T-cell (primary cell): Measurements from ENCODE around the gene LSAMP. TPM values are rescaled to one million over a fixed set of nuclear protein-coding genes. Genes with fewer than 3 reads are reported as not detected.

Experiments
- ATAC-seq, 4 experiments: fragments of 200-7000 bp in 3 of 4; fragments of 150-1000 bp in 1 of 4; cut with Tn5 transposase; replicated peaks in 1 of 4; 1 replicate in 3 of 4; 2 replicates in 1 of 4; pipeline ENCODE4 v1.10.0; 2021; ENCODE audit warnings: moderate library complexity in 3 of 4, mild to moderate bottlenecking in 2 of 4, moderate number of reproducible peaks in 1 of 4
- CTCF ChIA-PET, 2 donors: fragments of 300-600 bp; sonication (Branson Sonifier 250); formaldehyde crosslinking; loops; one replicate each; lab custom pipeline; 2022; ENCODE audit warnings: antibody characterized with exemption in 2 of 2; lab: Charles Lee
- POLR2A ChIA-PET, 2 donors: fragments of 300-600 bp; sonication (Branson Sonifier 250); formaldehyde crosslinking; loops; one replicate each; lab custom pipeline; 2022; ENCODE audit warnings: antibody characterized with exemption in 2 of 2; lab: Charles Lee
- DNase-seq, 35 experiments: peaks; one replicate each; pipeline versions ENCODE4 v3.0.0 to v3.0.0-alpha.2; 2013 to 2023
- H3K27ac ChIP-seq: one replicate; pipeline ENCODE4 v1.5.1; 2013; ENCODE audit warnings: low read length
- H3K27me3 ChIP-seq, 2 experiments: replicated peaks in 1 of 2; 1 replicate in 1 of 2; 2 replicates in 1 of 2; pipeline versions ENCODE4 v1.6.1 to v1.7.0; 2013; ENCODE audit warnings: low read length in 1 of 2, mixed read lengths in 1 of 2; ENCODE audit not compliant: control insufficient read depth in 2 of 2, insufficient read depth in 2 of 2; ENCODE audit errors: extremely low read depth in 1 of 2
- H3K36me3 ChIP-seq, 2 donors: 1 replicate in 1 of 2; 2 replicates in 1 of 2; pipeline versions ENCODE4 v1.6.1 to v1.7.0; 2013; ENCODE audit warnings: low read length in 1 of 2; ENCODE audit not compliant: control insufficient read depth in 2 of 2, insufficient read depth in 1 of 2; ENCODE audit errors: extremely low read depth in 1 of 2
- H3K4me1 ChIP-seq, 2 experiments: 1 replicate in 1 of 2; 2 replicates in 1 of 2; pipeline versions ENCODE4 v1.6.1 to v1.7.0; 2013; ENCODE audit warnings: low read length in 2 of 2, mixed read lengths in 1 of 2; ENCODE audit not compliant: insufficient read depth in 2 of 2, control insufficient read depth in 1 of 2; ENCODE audit errors: extremely low read depth in 1 of 2
- H3K4me3 ChIP-seq, 2 donors: 1 replicate in 1 of 2; 2 replicates in 1 of 2; pipeline versions ENCODE4 v1.5.1 to v1.7.0; 2013; ENCODE audit warnings: mild to moderate bottlenecking in 2 of 2, low read length in 1 of 2, moderate library complexity in 1 of 2; ENCODE audit not compliant: control insufficient read depth in 1 of 2; ENCODE audit errors: extremely low read depth in 1 of 2
- H3K9me3 ChIP-seq: 2 replicates; pipeline ENCODE4 v1.7.0; 2013
- H3K27ac Mint-ChIP-seq, 2 donors: one replicate each; pipeline ENCODE4 v1.8.0; 2020 to 2021; ENCODE audit warnings: mild to moderate bottlenecking in 2 of 2, mixed read lengths in 2 of 2
- H3K27me3 Mint-ChIP-seq, 2 donors: one replicate each; pipeline ENCODE4 v1.8.0; 2021 to 2022; ENCODE audit warnings: mixed read lengths in 2 of 2
- H3K36me3 Mint-ChIP-seq: one replicate; pipeline ENCODE4 v1.8.0; 2021; ENCODE audit warnings: mixed read lengths
- H3K4me1 Mint-ChIP-seq, 3 donors: one replicate each; pipeline ENCODE4 v1.8.0; 2020 to 2022; ENCODE audit warnings: mixed read lengths in 3 of 3, mild to moderate bottlenecking in 1 of 3
- H3K4me3 Mint-ChIP-seq, 3 donors: one replicate each; pipeline ENCODE4 v1.8.0; 2020 to 2022; ENCODE audit warnings: mild to moderate bottlenecking in 3 of 3, mixed read lengths in 3 of 3, moderate library complexity in 3 of 3
- H3K9me3 Mint-ChIP-seq, 3 donors: one replicate each; pipeline ENCODE4 v1.8.0; 2020 to 2022; ENCODE audit warnings: mixed read lengths in 3 of 3
- WGBS: methylation state at CpG from one replicate; pipeline ENCODE4 v1.1.5; 2013; ENCODE audit warnings: missing lambda C conversion rate; ENCODE audit not compliant: insufficient coverage; 5-methylcytosine and 5-hydroxymethylcytosine counted together
- total RNA-seq, 35 experiments: library from RNA in 6 of 35; stranded (reverse) in 6 of 35; fragments of 120-200 nt in 1 of 35; gene quantifications; one replicate each; pipeline versions ENCODE4 v1.2.1 to v1.2.4 and lab custom pipeline; 2013 to 2026

Gene LSAMP
- total RNA-seq, 5 donors from 2014 or later (not counting 1 experiment from before 2014, with no cell fraction given) = 0.03 to 0.28 (median 0.06) TPM; not detected in 2

GRCh38 chr3:115901008-115901407 is 544.3 kb downstream of the LSAMP start:
- no peaks in the 10 kb centered on the region for H3K36me3 ChIP-seq
- H3K4me1 ChIP-seq = no peaks in the 10 kb centered on the region
- no peaks in the 10 kb centered on the region for H3K4me1 Mint-ChIP-seq
- H3K9me3 Mint-ChIP-seq = peaks cover 0 to 3% (median 0%) of the 10 kb centered on the region in 3 donors
- H3K27ac Mint-ChIP-seq = no peak overlapping the region
- peaks cover 3% of the 10 kb centered on the region in 2 donors for H3K27me3 Mint-ChIP-seq
- DNase-seq = no peak
- no peak overlapping the region for H3K27ac ChIP-seq
- POLR2A ChIA-PET = no interaction called here
- CTCF ChIA-PET = no interaction called here
- H3K27me3 ChIP-seq = no peaks in the 10 kb centered on the region
- no peaks in the 10 kb centered on the region for H3K36me3 Mint-ChIP-seq
- H3K4me3 Mint-ChIP-seq = no peak overlapping the region
- H3K9me3 ChIP-seq = no peaks in the 10 kb centered on the region
- no peak for ATAC-seq
- no peak overlapping the region for H3K4me3 ChIP-seq

- H3K27ac ChIP-seq = no peak overlapping the region
- Mint-ChIP-seq H3K36me3 (no peaks in the 10 kb centered on the region), H3K4me3 (no peak overlapping the region), H3K27ac (no peak overlapping the region), H3K4me1 (no peaks in the 10 kb centered on the region), H3K9me3 (peaks cover 0 to 3% (median 0%) of the 10 kb centered on the region in 3 donors), H3K27me3 (peaks cover 3% of the 10 kb centered on the region in 2 donors)
- ChIA-PET CTCF (no interaction called here), POLR2A (no interaction called here)
- ATAC-seq (no peak), DNase-seq (no peak)
- no peaks in the 10 kb centered on the region for H3K36me3 ChIP-seq
- H3K4me1 ChIP-seq = no peaks in the 10 kb centered on the region
- WGBS = no CpG with 5 or more reads among the region's 3 CpGs
- H3K4me3 ChIP-seq = no peak overlapping the region
- no peaks in the 10 kb centered on the region for H3K9me3 ChIP-seq
- H3K27me3 ChIP-seq = no peaks in the 10 kb centered on the region
Measured at GRCh38 chr3:115899535-115899934, 545.8 kb downstream of the LSAMP start.

GRCh38 chr3:115898656-115899410 is 546.5 kb downstream of the LSAMP start:
- no CpG with 5 or more reads among the region's 3 CpGs for WGBS
- H3K27me3 Mint-ChIP-seq = peaks cover 3% of the 10 kb centered on the region in 2 donors

GRCh38 chr3:115891006-115891636 is 554.2 kb downstream of the LSAMP start:
- Mint-ChIP-seq H3K36me3 (no peaks in the 10 kb centered on the region), H3K4me3 (no peak overlapping the region), H3K9me3 (no peaks in the 10 kb centered on the region), H3K27ac (no peak overlapping the region), H3K27me3 (peaks cover 2 to 5% of the 10 kb centered on the region in 2 donors), H3K4me1 (no peaks in the 10 kb centered on the region)
- H3K4me1 ChIP-seq = no peaks in the 10 kb centered on the region
- CTCF ChIA-PET = no interaction called here
- DNase-seq (no peak), ATAC-seq (no peak)
- no peak overlapping the region for H3K27ac ChIP-seq
- POLR2A ChIA-PET = no interaction called here
- no peaks in the 10 kb centered on the region for H3K36me3 ChIP-seq
- WGBS = 72% methylated on average over 2 of the region's 2 CpGs
- H3K4me3 ChIP-seq = no peak overlapping the region
- no peaks in the 10 kb centered on the region for H3K27me3 ChIP-seq
- H3K9me3 ChIP-seq = no peaks in the 10 kb centered on the region

More at GRCh38 chr3:115898656-115899410, 546.5 kb downstream of the LSAMP start:
- no peak overlapping the region for H3K4me3 Mint-ChIP-seq
- peaks cover 0 to 3% (median 0%) of the 10 kb centered on the region in 3 donors for H3K9me3 Mint-ChIP-seq
- no peak overlapping the region for H3K27ac Mint-ChIP-seq
- Histone ChIP-seq H3K4me3 (no peak overlapping the region), H3K4me1 (no peaks in the 10 kb centered on the region), H3K27ac (no peak overlapping the region), H3K36me3 (no peaks in the 10 kb centered on the region), H3K27me3 (no peaks in the 10 kb centered on the region), H3K9me3 (no peaks in the 10 kb centered on the region)
- no peaks in the 10 kb centered on the region for H3K36me3 Mint-ChIP-seq
- no peaks in the 10 kb centered on the region for H3K4me1 Mint-ChIP-seq
- DNase-seq = no peak
- CTCF ChIA-PET = no interaction called here
- POLR2A ChIA-PET = no interaction called here
- no peak for ATAC-seq

- H3K4me3 ChIP-seq = no peak overlapping the region
- no peak for DNase-seq
- WGBS = no CpG with 5 or more reads among the region's 2 CpGs
- no peaks in the 10 kb centered on the region for H3K4me1 ChIP-seq
- ChIA-PET POLR2A (no interaction called here), CTCF (no interaction called here)
- no peak overlapping the region for H3K4me3 Mint-ChIP-seq
- no peaks in the 10 kb centered on the region for H3K4me1 Mint-ChIP-seq
- no peaks in the 10 kb centered on the region for H3K9me3 ChIP-seq
- no peaks in the 10 kb centered on the region for H3K27me3 ChIP-seq
- H3K9me3 Mint-ChIP-seq = no peaks in the 10 kb centered on the region
- H3K27ac Mint-ChIP-seq = no peak overlapping the region
- no peaks in the 10 kb centered on the region for H3K36me3 Mint-ChIP-seq
- H3K36me3 ChIP-seq = no peaks in the 10 kb centered on the region
- H3K27me3 Mint-ChIP-seq = peaks cover 2 to 5% of the 10 kb centered on the region in 2 donors
- no peak for ATAC-seq
- no peak overlapping the region for H3K27ac ChIP-seq
Measured at GRCh38 chr3:115890579-115890978, 554.7 kb downstream of the LSAMP start.

- POLR2A ChIA-PET = no interaction called here
- CTCF ChIA-PET = no interaction called here
- no peaks in the 10 kb centered on the region for H3K9me3 Mint-ChIP-seq
- Histone ChIP-seq H3K36me3 (no peaks in the 10 kb centered on the region), H3K27ac (no peak overlapping the region), H3K9me3 (no peaks in the 10 kb centered on the region), H3K4me3 (no peak overlapping the region), H3K4me1 (no peaks in the 10 kb centered on the region), H3K27me3 (no peaks in the 10 kb centered on the region)
- H3K4me1 Mint-ChIP-seq = no peaks in the 10 kb centered on the region
- ATAC-seq (no peak), DNase-seq (no peak)
- H3K36me3 Mint-ChIP-seq = no peaks in the 10 kb centered on the region
- H3K27me3 Mint-ChIP-seq = peaks cover 7 to 23% of the 10 kb centered on the region in 2 donors
- no peak overlapping the region for H3K4me3 Mint-ChIP-seq
- 100% methylated on average over 1 of the region's 2 CpGs for WGBS
- H3K27ac Mint-ChIP-seq = no peak overlapping the region
Measured at GRCh38 chr3:115885621-115886020, 559.7 kb downstream of the LSAMP start.
